Adrenal gland (tissue), 12 donors: ENCODE measurements around the gene EXOC4. TPM values are rescaled to one million over a fixed set of nuclear protein-coding genes. Genes with fewer than 3 reads are reported as not detected.

Experiments used
- DNase-seq, 7 donors: peaks; one replicate each; pipeline ENCODE4 v3.0.0-alpha.2; 2019 to 2020
- H3K27ac ChIP-seq, 5 donors: fragments of 200-600 bp; sonication (generic) in 4 of 5; 1 replicate in 3 of 5; 2 replicates in 2 of 5; pipeline versions ENCODE4 v1.5.1 to v1.8.0; 2016 to 2020; ENCODE audit warnings: mild to moderate bottlenecking in 1 of 5
- H3K27me3 ChIP-seq: fragments of 200-600 bp; 2 replicates; pipeline ENCODE4 v1.8.0; 2021
- H3K36me3 ChIP-seq, 2 donors: fragments of 200-600 bp; replicated peaks in 1 of 2; 1 replicate in 1 of 2; 2 replicates in 1 of 2; pipeline versions ENCODE4 v1.5.1 to v1.8.0; 2018 to 2022
- H3K4me1 ChIP-seq, 2 donors: fragments of 200-600 bp; replicated peaks in 1 of 2; 1 replicate in 1 of 2; 2 replicates in 1 of 2; pipeline versions ENCODE4 v1.5.1 to v1.8.0; 2018 to 2021
- H3K4me3 ChIP-seq, 4 donors: fragments of 200-600 bp; sonication (generic) in 3 of 4; one replicate each; pipeline ENCODE4 v1.5.1; 2016 to 2018
- H3K9me3 ChIP-seq, 3 donors: fragments of 200-600 bp; sonication (generic) in 1 of 3; replicated peaks in 1 of 3; 1 replicate in 2 of 3; 2 replicates in 1 of 3; pipeline versions ENCODE4 v1.5.1 to v1.8.0; 2016 to 2021
- CTCF ChIP-seq, 6 experiments: fragments of 450-650 bp in 4 of 6; fragments of 200-600 bp in 2 of 6; sonication (generic) in 1 of 6; IDR thresholded peaks; 1 replicate in 5 of 6; 2 replicates in 1 of 6; pipeline versions ENCODE4 v1.5.1 to v1.8.0; 2016 to 2021; ENCODE audit warnings: antibody characterized with exemption in 6 of 6, mild to moderate bottlenecking in 2 of 6, moderate library complexity in 1 of 6
- POLR2A ChIP-seq, 2 donors: fragments of 450-650 bp; IDR thresholded peaks; one replicate each; pipeline ENCODE4 v1.6.1; 2017; ENCODE audit warnings: antibody characterized with exemption in 2 of 2, mild to moderate bottlenecking in 2 of 2, moderate library complexity in 1 of 2
- WGBS, 4 donors: extraction: QIAGEN DNeasy Blood & Tissue Kit in 2 of 4; methylation state at CpG; one replicate each; pipeline versions ENCODE4 v1.1.5 to v1.1.7; 2013 to 2017; 5-methylcytosine and 5-hydroxymethylcytosine counted together
- intact Hi-C, 2 donors: fragments of 100-400 bp; cut with DNase I; formaldehyde crosslinking; loops; one replicate each; pipeline versions ENCODE4 v1.14.1 to v1.15.0; 2022 to 2023
- polyA plus RNA-seq, 3 donors: library from polyadenylated mRNA; stranded (reverse); fragments of 200-250 nt in 2 of 3; fragments of 350-450 nt in 1 of 3; fragmentation: Illumina TruSeq in 1 of 3; extraction: RNeasy Lipid Tissue Mini Kit (QIAGEN cat#74804) in 1 of 3; gene quantifications; one replicate each; pipeline ENCODE4 v1.2.3, GENCODE V29; 2013 to 2014
- total RNA-seq, 9 donors: library from RNA; depleted of rRNA in 4 of 9; stranded (reverse); fragments of >200 nt in 4 of 9; fragments of 120-200 nt in 1 of 9; fragmentation: NEBNext Ultra II Directional in 1 of 9; extraction: Animal tissue kit (Norgen Biotek cat#: 25700) in 1 of 9; gene quantifications; one replicate each; pipeline versions ENCODE4 v1.1.0 to v1.2.4, GENCODE V29; 2013 to 2023
- donor health status: healthy with polysubstance abuse.
- donor health status: Bipolar disorder and iron deficiency.
- donor health status: DM: yes; HTN: yes; CAD: no.
- donor health status: DM: no; HTN: no; CAD: no.
- donor health status: DM: no; HTN: no; CAD: no.
- donor health status: DM: yes; HTN: yes; CAD: no.

The EXOC4 gene
- total and polyA plus RNA-seq, 12 donors, result 12.5 to 93.8 (median 67.4) TPM

- DNase-seq, result no peak
- no peak overlapping the region for H3K4me3 ChIP-seq
- no peaks in the 10 kb centered on the region for H3K27me3 ChIP-seq
- H3K27ac ChIP-seq, result no peak overlapping the region
- no peaks in the 10 kb centered on the region for H3K4me1 ChIP-seq
- intact Hi-C loops, result no loop called here
- 93 to 100% (median 98%) methylated on average over 1 of the region's 1 CpG for WGBS, 4 donors
- no peaks in the 10 kb centered on the region for H3K36me3 ChIP-seq
- no peak for TF ChIP-seq POLR2A (IDR thresholded peaks at IDR 0.05)
- TF ChIP-seq CTCF (IDR thresholded peaks at IDR 0.05), result no peak
- H3K9me3 ChIP-seq, result no peaks in the 10 kb centered on the region
Measured at GRCh38 chr7:133288970-133289369, 36.1 kb downstream of the EXOC4 start.

GRCh38 chr7:133290041-133290440 lies 37.2 kb downstream of the EXOC4 start:
- H3K4me1 ChIP-seq, result no peaks in the 10 kb centered on the region
- intact Hi-C loops, result no loop called here
- H3K27ac ChIP-seq, result no peak overlapping the region
- H3K36me3 ChIP-seq, result no peaks in the 10 kb centered on the region
- WGBS, 4 donors, result 39 to 50% (median 46%) methylated on average over 1 of the region's 1 CpG
- peak in 4 of 7 donors; percentile 22 to 33 (median 30) for DNase-seq
- H3K27me3 ChIP-seq, result no peaks in the 10 kb centered on the region
- TF ChIP-seq POLR2A (IDR thresholded peaks at IDR 0.05), result no peak
- no peak for TF ChIP-seq CTCF (IDR thresholded peaks at IDR 0.05)
- no peaks in the 10 kb centered on the region for H3K9me3 ChIP-seq
- H3K4me3 ChIP-seq, result no peak overlapping the region

- no peak for TF ChIP-seq CTCF (IDR thresholded peaks at IDR 0.05)
- no peak for TF ChIP-seq POLR2A (IDR thresholded peaks at IDR 0.05)
- intact Hi-C loops, result no loop called here
Measured at GRCh38 chr7:133290676-133291333, 37.9 kb downstream of the EXOC4 start.

GRCh38 chr7:133292631-133293030 lies 39.8 kb downstream of the EXOC4 start:
- H3K27me3 ChIP-seq, result no peaks in the 10 kb centered on the region
- WGBS, 4 donors, result 97 to 100% (median 100%) methylated on average over 1 of the region's 1 CpG
- no peaks in the 10 kb centered on the region for H3K9me3 ChIP-seq
- no peak overlapping the region for H3K27ac ChIP-seq
- intact Hi-C loops, result no loop called here
- no peaks in the 10 kb centered on the region for H3K4me1 ChIP-seq
- TF ChIP-seq CTCF (IDR thresholded peaks at IDR 0.05) (no peak), POLR2A (IDR thresholded peaks at IDR 0.05) (no peak)
- H3K36me3 ChIP-seq, result no peaks in the 10 kb centered on the region
- H3K4me3 ChIP-seq, result no peak overlapping the region
- no peak for DNase-seq

More at GRCh38 chr7:133290676-133291333, 37.9 kb downstream of the EXOC4 start:
- no peaks in the 10 kb centered on the region for H3K9me3 ChIP-seq
- no peak for DNase-seq
- no peaks in the 10 kb centered on the region for H3K4me1 ChIP-seq
- H3K36me3 ChIP-seq, result no peaks in the 10 kb centered on the region
- no peaks in the 10 kb centered on the region for H3K27me3 ChIP-seq
- no peak overlapping the region for H3K27ac ChIP-seq
- 87 to 94% (median 88%) methylated on average over 3 of the region's 3 CpGs for WGBS, 4 donors
- H3K4me3 ChIP-seq, result no peak overlapping the region
